ENCODE data around the gene SLC9A9.

GRCh38 chr3:143830786-143831185 lies 17.5 kb downstream of the SLC9A9 start:
- no peak for TF ChIP-seq CTCF (IDR thresholded peaks at IDR 0.05)
- no peak for TF ChIP-seq POLR2A (IDR thresholded peaks at IDR 0.05)
- no peak for TF ChIP-seq POLR2AphosphoS5 (IDR thresholded peaks at IDR 0.05)

All from transverse colon (tissue), 4 donors.